GM19239 (cell line): ENCODE measurements around the gene PARN.
"Not testable (repeated sequence)": the region's sequence is repeated elsewhere in the genome, so short reads cannot be mapped to it uniquely, and the experiment has no call there.

Experiments
- DNase-seq: peaks from one replicate; pipeline ENCODE4 v3.0.0; 2011; ENCODE audit warnings: low spot score; ENCODE audit not compliant: insufficient read length
- FAIRE-seq: peaks from 2 replicates; lab custom pipeline; 2011; peaks lifted over from hg19 to GRCh38; lab: Jason Lieb, UNC

PARN gene

GRCh38 chr16:14635395-14636165, 5.5 kb upstream of the PARN start:
- no peak for DNase-seq
- no peak for FAIRE-seq

GRCh38 chr16:14634389-14634725, 4.3 kb upstream of the PARN start:
- FAIRE-seq, result no peak

DNA sequence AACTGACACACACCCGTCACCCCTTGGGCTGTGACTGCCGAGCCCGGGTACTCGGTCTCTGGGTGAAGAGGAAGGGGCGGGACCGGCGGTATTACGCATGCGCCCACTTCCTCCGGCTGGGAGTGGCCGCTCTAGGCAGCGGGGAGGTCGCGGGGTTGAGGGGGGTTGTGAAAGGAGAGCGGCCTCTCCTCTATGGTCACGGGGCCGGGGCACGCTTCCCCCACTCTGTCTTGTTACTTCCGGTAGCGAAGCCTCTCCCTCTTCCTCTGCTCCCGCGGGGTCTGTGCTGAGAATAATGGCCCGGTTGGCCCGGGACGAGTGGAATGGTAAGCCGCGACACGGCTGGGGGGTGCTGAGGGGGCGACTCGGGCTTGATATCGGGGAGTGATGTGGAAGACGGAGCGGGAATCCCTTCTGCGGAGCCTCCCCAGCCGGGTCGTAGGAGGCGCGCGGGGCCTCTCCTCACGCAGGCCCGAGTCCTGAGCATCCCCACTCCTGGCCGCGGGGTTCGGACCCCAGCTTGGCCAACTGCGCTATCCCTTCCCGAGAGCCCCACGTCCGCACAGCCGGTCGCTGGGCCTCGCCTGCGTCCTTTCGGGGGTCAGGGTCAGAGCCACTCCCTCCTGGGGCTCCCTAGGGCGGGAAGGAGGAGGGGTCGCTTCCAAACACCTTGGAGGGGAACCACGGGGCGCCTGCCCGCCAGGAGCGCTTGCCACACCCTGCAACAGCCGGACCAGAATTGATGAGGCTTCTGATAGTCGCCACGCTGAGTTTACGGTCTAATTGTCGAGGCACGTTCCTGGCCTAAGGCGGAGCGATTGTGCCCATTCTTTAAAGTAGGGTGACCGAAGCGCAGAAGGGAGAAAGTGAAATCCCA, 2.9 kb upstream of the PARN start, which contains the start of gene BFAR:
Gene BFAR, plus strand, starts transcription at position 259 of the 877 bp plus-strand sequence. CDS start 11,396 bp downstream, outside the sequence.
- FAIRE-seq (peak; percentile 86), DNase-seq (peak; percentile 74)

More at GRCh38 chr16:14634389-14634725, 4.3 kb upstream of the PARN start:
- DNase-seq, result no peak

GRCh38 chr16:14630620-14631330, 715 bp upstream of the PARN start:
- FAIRE-seq, result not testable (repeated sequence)

GRCh38 chr16:14629612-14629918, 495 bp downstream of the PARN start:
- FAIRE-seq, result no peak

More at GRCh38 chr16:14630620-14631330, 715 bp upstream of the PARN start:
- not testable (repeated sequence) for DNase-seq

DNA sequence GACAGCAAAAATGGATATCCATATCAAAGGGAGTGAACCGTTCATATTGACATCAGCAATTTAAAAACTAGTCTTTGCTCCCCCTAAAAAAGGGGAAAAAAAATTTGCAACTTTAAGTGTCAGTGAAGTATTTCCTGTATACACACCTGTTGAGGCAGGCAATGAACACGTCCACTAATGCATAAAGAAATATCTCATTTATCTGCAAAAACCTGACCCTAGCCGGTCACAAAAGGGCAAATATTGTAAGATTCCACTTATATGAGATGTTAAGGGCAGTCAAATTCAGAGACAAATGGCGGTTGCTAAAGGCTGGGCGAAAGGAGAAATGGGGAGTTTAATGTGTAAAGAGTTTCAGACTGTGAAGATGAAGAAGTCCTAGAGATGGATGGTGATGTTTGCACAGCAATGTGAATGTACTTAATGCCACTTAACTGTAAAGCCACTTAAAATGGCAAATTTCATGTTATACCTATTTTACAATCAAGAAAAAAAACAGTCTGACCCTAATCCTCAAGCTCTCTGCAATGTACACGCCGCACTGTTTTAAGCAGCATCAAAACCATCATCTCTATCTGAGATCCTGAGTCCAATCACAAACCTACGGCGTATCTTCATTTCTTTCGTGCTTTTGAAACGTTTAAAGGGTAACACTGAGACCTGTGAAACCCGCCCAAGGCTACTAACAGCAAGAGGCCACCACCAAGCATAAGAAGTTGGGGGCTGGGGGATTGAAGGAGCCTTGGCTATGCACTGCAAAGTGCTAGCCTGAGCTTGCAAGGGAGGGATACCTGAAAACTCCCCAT, 1.1 kb downstream of the PARN start:
- DNase-seq (no peak), FAIRE-seq (peak; percentile 8)

More at GRCh38 chr16:14629612-14629918, 495 bp downstream of the PARN start:
- no peak for DNase-seq

DNA sequence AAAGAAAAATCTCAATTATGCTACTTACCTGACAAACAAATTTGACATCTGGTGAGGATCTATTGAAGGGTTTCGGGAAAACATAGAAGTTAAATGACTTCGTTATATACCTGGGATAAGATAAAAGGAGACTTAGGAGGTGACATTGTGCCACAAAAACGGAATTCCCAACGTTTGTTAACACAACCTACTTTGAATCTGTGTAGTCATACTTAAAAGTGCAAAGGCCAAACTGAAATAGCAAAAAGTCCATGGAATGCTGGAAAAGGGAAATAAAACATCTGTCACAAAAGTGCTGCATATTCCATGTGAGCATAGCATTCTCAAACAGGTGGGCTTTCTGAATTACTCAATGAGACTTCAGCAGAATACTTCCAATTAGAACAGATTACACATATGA, 3.0 kb downstream of the PARN start:
- DNase-seq, result no peak
- FAIRE-seq, result no peak

GRCh38 chr16:14618566-14618965, 11.5 kb downstream of the PARN start:
- DNase-seq (no peak), FAIRE-seq (no peak)

GRCh38 chr16:14616280-14616679, 13.8 kb downstream of the PARN start:
- DNase-seq (no peak), FAIRE-seq (no peak)

- FAIRE-seq, result no peak
Measured at GRCh38 chr16:14613991-14614390, 16.1 kb downstream of the PARN start.

GRCh38 chr16:14611660-14612059, 18.4 kb downstream of the PARN start:
- no peak for DNase-seq
- no peak for FAIRE-seq

More at GRCh38 chr16:14613991-14614390, 16.1 kb downstream of the PARN start:
- DNase-seq, result no peak

DNA sequence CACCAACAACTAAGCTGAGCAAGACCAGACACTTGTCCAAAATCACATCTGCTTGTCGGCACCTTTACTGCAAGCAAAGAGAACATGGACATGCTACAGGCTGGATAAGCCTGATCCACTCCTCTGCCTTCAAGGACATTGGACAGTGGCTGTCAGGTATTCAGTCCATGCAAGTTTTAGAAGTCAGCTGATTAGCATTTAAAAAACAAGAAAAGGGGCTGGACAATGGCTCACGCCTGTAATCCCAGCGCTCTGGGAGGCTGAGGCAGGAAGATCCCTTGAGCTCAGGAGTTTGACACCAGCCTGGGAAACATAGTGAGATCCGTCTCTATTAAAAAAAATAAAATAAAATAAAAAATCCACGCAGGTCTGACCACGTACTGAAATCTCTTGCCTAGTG, 20.3 kb downstream of the PARN start:
- no peak for FAIRE-seq
- no peak for DNase-seq

DNA sequence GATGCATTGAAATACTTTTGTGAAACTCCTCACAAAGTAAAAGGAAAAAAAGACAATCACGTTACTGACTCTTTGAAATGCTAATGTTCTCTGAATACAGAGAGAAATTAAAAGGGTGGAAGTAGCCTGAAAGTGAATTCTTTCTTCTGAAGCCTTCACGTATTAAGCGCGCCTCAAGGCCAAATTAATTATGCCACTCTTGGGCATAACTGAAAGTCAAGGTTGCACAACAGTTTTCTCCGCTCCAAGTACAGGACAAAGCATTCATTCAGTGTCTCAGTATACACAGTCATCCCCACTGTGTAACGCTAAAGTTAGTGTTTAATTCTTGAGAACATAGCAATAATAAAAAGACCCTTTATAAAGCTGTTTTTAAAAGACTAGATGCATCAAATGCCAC, 21.5 kb downstream of the PARN start:
- DNase-seq (no peak), FAIRE-seq (peak; percentile 69)

DNA sequence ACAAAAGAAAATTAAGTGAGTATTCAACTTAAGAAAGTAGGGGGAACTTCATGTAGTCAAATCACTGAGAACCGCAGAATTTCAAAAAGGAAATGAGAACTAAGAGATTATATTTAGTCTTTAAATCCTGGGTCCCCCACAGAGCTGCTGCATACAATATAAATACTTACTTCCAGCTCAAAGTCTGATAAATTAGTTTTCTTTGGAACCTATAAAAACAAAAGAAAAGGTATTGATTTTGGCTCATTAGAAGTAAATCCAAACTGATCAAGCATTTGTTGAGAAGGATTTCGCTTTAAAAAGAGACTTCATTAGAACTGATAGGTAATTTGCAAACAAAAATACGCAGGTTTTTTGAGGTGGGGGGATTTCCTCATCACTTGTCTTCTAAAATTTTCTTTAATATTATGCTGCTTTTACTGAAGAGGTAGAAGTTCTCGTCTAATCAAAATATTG, 21.9 kb downstream of the PARN start:
- DNase-seq, result no peak
- FAIRE-seq, result peak; percentile 79

DNA sequence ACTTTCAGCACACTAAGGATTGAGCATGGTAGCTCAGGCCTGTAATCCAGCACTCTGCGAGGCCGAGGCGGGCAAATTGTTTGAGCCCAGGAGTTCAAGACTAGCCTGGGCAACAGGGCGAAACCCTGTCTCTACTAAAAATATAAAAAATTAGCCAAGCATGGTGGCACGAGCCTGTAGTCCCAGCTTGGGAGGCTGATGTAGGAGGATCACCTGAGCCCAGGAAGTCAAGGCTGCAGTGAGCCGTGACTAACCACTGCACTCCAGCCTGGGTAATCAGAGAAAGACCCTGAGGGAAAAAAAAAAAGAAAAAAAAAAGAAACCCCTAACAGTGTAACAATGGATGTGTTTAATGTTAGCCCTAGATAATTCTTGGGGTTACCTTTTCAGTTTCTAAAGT, 24.0 kb downstream of the PARN start:
- DNase-seq (no peak), FAIRE-seq (peak; percentile 83)

DNA sequence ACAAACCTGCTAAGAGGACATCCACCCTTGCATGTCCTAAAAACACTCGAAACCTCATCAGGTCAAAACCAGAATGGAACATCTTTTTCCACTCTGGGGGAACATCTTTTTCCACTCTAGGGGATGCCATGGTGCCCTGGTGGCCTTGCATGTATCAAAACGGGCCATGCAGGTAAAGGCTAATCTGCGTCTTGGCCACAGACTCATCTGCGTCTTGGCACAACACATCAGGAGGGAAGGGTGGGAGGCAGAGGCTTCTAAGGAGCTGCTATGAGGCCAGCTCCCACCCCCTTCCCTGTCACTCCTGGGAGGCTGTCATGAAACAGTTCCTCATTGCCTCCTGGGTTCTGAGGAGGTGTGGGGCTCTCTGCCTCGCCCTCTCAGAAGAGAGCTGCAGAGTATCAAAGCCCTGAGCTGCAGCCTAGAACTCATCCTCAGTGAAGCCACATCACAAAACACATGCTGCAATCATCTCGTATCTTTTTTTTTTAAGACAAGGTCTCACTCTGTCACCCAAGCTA, 27.6 kb downstream of the PARN start:
- DNase-seq (no peak), FAIRE-seq (no peak)

- no peak for DNase-seq
- no peak for FAIRE-seq
Measured at GRCh38 chr16:14600164-14600563, 29.9 kb downstream of the PARN start.

DNA sequence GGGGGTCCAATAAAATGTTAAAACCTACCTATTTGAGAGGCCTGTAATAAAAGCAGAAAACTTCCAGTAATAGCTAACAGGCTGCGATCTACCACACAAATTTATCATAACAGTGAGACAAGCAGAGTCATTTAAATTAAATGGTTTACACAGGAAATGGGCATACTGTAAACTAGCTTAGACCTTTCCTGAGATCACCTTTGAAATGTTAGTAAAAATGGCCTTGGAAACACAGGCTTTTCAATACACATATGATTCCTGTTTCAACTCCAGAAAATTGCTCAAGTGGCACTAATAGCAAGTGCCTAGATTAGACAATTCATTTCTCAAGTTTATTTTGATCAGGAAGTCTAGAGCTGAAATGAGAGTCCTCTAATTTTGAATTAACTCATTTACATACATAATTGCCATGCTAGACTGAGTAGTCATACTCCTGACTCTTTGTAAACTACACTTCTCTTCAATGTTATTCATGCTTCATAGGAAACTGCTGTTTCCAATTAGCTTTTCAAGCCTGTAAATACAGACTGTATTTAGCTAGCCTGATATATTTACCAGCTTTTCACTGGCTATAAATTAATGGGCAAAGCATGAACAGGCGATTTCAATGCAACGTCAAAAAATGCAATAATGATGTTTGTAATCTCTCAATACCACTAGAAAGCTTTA, 43.3 kb downstream of the PARN start:
- DNase-seq (no peak), FAIRE-seq (no peak)

DNA sequence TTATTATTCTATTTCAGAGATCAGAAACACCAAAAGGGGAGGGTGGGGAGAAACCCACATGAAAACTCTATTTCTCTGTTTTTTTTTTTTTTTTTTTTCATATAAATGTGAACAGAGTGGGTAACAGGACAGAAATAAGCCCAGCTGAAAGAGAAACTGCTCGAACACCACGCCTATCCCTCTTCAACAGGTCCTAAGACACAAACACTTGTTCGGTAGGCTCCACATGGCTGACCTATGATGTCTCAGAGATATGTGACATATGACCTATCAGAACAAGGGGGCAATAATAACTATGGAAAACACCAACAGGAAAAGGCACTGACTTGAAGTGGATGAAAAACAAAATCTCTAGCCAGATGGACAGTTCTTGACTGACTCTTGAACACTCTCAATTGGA, 44.8 kb downstream of the PARN start:
- no peak for FAIRE-seq
- DNase-seq, result no peak
